ENCODE data around the gene ZNF664. TPM values are rescaled to one million over a fixed set of nuclear protein-coding genes. Genes with fewer than 3 reads are reported as not detected.

Gene ZNF664
- total and polyA plus RNA-seq, 2 of the 8 experiments (the other 6 are each of a cell fraction or from before 2014, with no cell fraction given): 22.8 to 51.4 TPM

GRCh38 chr12:123948401-123948795 is 24.6 kb upstream of the ZNF664 start:
- Histone ChIP-seq H3K18ac (ENCODE audit: extremely low read depth, low read length) (no peak overlapping the region), H3K4me1 (replicated peaks in 1 of 4; ENCODE audit: control insufficient read depth in 3 of 4, insufficient read depth in 4 of 4, low read length in 3 of 4) (no peaks in the 10 kb centered on the region), H3K56ac (replicated peaks; ENCODE audit: insufficient read length, low read depth, low read length) (no peak overlapping the region), H4K91ac (replicated peaks; ENCODE audit: insufficient read length, low read length) (no peak overlapping the region), H3K23ac (ENCODE audit: insufficient read length) (no peak overlapping the region), H3K4me2 (ENCODE audit: insufficient read depth in 1 of 2, low read depth in 2 of 2, low read length in 2 of 2) (no peak overlapping the region), H3K79me2 (ENCODE audit: control insufficient read depth in 1 of 2, insufficient read depth in 2 of 2, low read length in 2 of 2) (no peaks in the 10 kb centered on the region), H3K14ac (ENCODE audit: insufficient read length) (no peak overlapping the region), H4K5ac (ENCODE audit: insufficient read length, low read depth, low read length) (no peak overlapping the region), H3K4ac (replicated peaks; ENCODE audit: insufficient read length, low read depth, low read length) (no peak overlapping the region), H3K9ac (replicated peaks in 1 of 4; ENCODE audit: extremely low read depth in 1 of 4, low read depth in 3 of 4, low read length in 3 of 4) (no peak overlapping the region), H3K27ac (ENCODE audit: low read depth, low read length) (no peak overlapping the region), H2BK5ac (ENCODE audit: low read depth, low read length) (no peak overlapping the region), H3K4me3 (ENCODE audit: extremely low read depth in 1 of 4, insufficient read depth in 2 of 4, low read depth in 3 of 4, low read length in 4 of 4) (no peak overlapping the region), H3K27me3 (replicated peaks in 1 of 4; ENCODE audit: control insufficient read depth in 3 of 4, extremely low read depth in 1 of 4, insufficient read depth in 3 of 4, low read length in 3 of 4) (peaks cover 0 to 11% (median 3%) of the 10 kb centered on the region in 4 experiments; a peak in 4 of 7 replicates), H2BK20ac (ENCODE audit: low read length) (no peak overlapping the region), H4K20me1 (replicated peaks in 1 of 2; ENCODE audit: control insufficient read depth in 1 of 2, insufficient read depth in 2 of 2, low read length in 2 of 2) (no peaks in the 10 kb centered on the region), H2BK12ac (ENCODE audit: low read depth, low read length) (no peak overlapping the region), H3K9me3 (ENCODE audit: insufficient read depth in 2 of 2, low read depth in 1 of 2, low read length in 1 of 2) (no peaks in the 10 kb centered on the region; a peak in 1 of 4 replicates), H2AFZ (ENCODE audit: low read length) (no peak overlapping the region), H4K8ac (ENCODE audit: extremely low read depth, insufficient read depth, low read length) (no peak overlapping the region), H3K79me1 (ENCODE audit: low read depth, low read length) (no peaks in the 10 kb centered on the region), H2BK15ac (ENCODE audit: low read length) (no peak overlapping the region), H3K36me3 (ENCODE audit: control insufficient read depth in 2 of 4, insufficient read depth in 4 of 4, low read length in 3 of 4) (no peaks in the 10 kb centered on the region), H2AK5ac (ENCODE audit: low read depth, low read length) (no peak overlapping the region), H2BK120ac (replicated peaks; ENCODE audit: low read depth, low read length) (no peak overlapping the region), H3K23me2 (ENCODE audit: low read depth, low read length) (no peaks in the 10 kb centered on the region)
- 84% methylated on average over 11 of the region's 11 CpGs; no CpG with 5 or more reads in 1 of the 2 experiments for WGBS, 2 experiments (ENCODE audit: extremely low coverage in 1 of 2, insufficient coverage in 1 of 2, insufficient read length in 1 of 2, insufficient replicate concordance in 2 of 2, low coverage in 1 of 2, low lambda C conversion rate in 2 of 2, missing lambda C conversion rate in 1 of 2)
- TF ChIP-seq POU5F1 (IDR thresholded peaks at IDR 0.05; ENCODE audit: low read depth, low read length) (no peak), MAFK (IDR thresholded peaks at IDR 0.05; ENCODE audit: low read depth, low read length) (no peak)
- POLR2A ChIA-PET (ENCODE audit: partially characterized antibody): no interaction called here
- CTCF ChIA-PET (ENCODE audit: partially characterized antibody): interaction anchor here (0.9 to 2.3 kb wide), 4 partner anchors 10 to 54 kb away, joined by 3 to 6 read pairs (median 4); no protein-coding TSS in a partner anchor
- FAIRE-seq (no peak), DNase-seq (ENCODE audit: low read depth in 1 of 2, low spot score in 2 of 2) (no peak)
